Measurements from ENCODE around the gene CDKN1C.

CDKN1C gene

DNA sequence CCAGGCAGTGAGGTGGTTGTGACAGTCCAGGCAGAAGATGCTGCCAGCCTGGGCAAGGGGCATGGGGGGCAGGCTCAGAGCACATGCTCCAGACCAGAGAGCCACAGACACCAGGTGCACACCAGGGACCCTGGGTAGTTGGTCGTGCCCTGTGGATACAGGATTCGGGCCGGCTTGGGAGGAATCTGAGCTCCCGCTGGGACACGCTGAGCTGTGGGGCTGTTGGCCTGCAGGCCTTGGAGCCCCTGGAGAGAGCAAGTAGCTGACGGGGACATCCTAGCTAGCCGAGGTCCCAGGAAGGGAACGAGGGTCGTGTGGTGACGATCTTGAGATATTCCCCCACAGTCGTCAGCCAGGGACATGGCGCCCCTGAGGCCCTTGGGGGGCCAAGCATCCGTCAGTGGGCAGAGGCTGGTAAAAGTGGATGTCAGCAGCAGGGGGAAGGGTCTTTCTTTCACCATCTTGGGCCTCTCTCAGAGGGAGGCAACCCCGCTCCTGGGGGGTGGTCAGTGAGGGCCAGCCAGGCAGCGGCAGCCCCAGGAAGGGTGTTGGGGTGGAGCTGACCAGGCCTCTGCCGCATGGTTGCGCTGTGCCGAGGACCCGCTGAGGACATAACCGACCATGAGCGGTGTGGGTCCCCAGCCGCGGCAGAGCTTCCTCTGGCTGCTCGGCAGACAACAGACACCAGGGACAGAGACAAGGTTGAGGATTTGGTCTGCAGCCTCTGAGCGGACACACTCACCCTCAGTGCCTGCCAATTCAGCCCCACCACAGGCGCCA, 44.0 kb downstream of the CDKN1C start:
- no peak for DNase-seq

DNA sequence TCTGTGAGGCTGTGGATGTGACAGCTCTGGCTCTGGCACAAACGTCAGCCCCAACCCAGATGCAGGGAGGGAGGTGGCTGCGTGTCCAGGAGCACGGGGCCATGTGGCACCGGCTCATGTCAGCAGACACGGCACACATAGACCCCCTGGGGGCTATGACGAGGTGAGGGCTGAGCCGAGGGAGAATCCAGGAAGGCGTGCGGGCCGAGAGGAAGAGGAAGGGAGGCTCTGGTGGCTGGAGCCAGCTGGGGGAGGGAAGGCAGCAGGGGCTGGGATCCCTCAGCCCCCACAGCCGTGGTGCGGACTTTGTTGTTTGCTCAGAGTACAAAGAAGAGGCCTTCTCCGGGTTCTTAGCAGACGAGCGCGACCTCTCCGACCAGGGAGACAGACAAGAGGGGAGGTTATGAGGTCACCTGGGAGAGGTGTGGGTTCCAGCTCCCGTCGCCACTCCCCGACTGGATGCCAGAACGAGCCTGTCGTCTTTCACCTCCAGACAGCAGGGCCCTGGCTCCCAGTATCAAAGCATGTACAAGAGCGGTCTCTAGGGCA, 46.1 kb downstream of the CDKN1C start:
- no peak for DNase-seq

DNA sequence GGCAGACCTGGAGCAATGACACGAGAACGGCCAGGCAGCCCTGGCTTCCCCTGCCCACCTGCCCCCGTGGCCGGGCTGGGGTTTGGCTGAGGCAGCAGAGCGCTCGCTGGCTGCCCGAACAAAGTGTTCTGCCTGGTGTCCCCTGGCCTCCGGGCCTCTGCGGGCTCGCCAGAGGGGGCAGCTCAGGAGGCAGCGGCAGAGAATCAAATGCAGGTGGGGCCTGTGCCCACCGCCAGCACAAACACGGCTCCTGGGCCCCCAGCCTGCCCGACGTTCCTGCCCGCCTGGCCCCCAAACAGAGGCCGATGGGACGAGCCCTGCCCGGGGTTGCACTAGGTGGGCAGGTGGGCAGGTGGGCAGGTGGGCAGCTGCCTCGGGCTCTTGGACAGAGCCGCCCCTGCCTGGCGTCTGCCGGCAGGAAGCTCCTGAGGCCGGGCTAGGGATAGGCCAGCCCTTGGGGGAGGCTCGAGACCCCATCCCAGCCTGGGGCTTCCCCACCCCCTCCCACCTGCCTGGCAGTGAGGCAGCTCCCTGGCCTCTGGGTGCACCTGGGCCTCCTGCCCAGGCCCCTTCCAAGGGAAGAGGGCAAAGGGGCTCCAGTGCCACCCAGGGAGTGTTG, 46.8 kb downstream of the CDKN1C start:
- no peak for DNase-seq

DNA sequence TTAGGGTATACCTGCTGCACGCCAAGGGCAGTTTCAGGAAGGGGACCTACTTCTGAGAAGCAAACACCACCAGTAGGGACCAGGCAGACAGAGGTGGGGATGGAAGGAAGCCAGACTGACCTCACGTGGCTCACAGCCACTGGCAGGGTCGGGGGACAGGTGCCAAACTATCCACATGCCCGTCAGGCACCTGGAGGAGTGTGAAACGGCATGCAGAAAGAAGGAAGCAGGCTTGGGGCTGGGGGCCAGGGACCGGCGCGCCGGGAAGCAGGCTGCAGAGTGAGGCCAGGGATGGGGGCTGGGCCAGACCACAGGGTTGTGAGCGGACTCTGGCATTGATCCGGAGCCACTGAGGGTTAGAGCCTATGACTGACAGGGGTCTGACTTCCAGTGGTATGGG, 47.5 kb downstream of the CDKN1C start:
- no peak for DNase-seq

DNA sequence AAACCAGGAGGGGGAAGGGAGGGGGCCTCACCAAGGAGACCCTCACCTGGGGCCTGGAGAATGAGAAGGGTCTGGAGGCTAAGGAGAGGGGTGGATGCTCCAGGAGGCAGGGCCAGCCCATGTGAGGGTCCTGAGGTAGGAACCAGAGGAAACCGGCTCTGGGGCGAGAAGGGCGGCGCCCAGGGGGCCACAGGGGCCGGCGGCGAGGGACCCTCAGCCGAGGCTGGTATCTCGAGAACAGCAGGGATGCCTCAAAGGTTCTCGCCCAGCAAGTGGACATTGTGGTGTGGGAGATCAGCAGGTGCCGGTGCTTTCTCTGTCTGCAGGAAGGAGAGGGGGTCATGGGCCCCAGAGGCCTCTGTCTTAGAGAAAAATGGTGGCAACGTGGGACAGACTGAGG, 47.9 kb downstream of the CDKN1C start:
- DNase-seq: no peak

DNA sequence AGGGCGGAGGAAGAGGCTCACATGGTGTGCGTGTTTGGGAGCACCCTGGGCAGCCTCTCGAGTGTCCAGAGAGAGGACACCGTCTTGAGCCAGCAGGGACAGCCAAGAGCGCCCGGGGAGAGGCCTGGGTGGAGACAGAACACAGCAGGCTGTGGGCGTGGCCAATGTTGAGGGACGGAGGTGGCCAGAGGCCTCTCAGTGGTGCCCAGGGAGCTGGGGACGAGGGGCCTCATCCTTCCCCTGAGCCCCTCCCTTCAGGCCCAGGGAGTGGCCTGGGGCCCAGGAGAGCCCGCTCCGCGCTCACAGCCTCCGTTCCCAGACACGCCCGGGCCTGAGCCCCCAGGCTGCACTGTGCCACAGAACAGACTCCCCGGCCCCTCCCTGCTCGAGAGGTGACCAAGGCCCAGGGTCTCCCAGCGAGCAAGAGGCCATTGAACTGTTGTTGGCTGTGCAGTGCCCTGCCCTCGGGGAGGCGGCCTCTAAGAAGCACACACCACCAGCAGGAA, 48.4 kb downstream of the CDKN1C start:
- DNase-seq: no peak

DNA sequence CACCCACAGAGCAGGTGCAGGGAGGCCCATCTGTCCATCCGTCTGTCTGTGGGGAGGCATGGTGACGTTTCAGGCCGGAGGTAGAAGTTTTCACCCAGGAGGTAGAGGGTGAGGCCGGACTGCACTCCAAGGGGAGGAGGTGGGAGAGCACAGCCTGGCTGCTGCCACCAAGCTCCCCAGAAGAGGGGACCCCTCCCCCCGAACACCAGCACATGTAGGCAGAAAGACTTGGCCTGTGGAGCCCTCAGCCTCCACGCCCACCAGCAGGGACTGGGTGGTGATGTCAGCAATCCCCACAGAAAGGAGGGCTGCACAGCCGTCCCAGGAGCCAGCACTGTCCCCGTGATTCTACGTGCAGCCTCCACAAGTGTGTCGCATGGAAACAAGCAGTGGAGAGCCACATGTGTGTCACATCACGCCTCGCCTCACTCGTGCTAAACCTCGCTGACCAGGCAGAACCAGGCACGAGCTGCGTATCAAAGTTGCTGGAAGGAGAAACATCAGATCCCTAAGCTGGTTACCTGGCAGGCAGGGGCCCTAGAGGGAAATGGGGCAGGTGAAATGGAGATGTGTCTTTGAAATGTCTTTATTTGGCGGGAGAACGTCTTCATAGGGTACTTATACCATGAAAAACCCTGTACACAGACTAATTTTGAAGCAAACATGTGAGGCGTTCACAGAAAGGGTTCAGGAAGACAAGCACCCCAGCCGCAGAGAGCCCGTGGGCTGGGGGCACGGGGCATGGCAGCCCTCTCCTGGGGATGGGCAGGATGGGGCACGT, 49.1 kb downstream of the CDKN1C start:
- DNase-seq: no peak

DNA sequence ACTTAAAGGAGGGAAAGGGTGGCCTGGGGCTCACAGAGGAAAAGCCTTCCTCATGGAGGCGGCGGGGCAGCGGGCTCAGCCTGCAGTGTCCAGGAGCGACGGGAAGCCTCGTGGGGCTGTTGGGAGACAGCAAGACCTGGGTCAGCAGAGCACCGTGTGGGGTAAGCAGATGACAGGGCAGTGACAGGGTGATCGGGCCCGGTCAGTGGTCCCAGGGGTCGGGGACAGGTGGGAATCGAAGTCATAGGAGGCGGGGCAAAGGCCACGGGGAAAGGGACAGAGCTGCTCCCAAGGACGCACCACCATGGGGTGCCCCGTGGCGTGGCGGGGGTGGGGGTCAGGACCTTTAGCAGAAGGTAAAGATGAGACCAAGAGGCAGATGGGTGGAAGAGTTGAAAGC, 49.8 kb downstream of the CDKN1C start:
- DNase-seq: no peak

DNA sequence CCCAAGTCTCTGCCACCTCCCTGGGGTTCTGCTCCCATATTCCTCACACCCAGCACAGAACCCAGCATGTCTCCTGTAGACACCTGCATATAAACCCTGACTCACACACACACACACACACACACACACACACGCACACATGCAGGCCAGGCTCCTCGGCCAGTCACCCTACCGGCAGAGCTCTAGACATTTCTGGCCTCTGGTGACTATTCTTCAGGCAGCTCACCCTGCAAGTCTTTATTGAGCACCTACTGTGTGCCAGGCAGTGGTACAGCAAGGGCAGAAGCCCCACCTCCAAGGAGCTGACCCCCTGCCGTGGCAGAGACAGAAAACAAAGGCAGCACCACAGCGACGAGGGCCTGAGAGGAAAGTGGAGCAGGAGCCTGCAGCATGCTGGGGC, 50.3 kb downstream of the CDKN1C start:
- DNase-seq: no peak

DNA sequence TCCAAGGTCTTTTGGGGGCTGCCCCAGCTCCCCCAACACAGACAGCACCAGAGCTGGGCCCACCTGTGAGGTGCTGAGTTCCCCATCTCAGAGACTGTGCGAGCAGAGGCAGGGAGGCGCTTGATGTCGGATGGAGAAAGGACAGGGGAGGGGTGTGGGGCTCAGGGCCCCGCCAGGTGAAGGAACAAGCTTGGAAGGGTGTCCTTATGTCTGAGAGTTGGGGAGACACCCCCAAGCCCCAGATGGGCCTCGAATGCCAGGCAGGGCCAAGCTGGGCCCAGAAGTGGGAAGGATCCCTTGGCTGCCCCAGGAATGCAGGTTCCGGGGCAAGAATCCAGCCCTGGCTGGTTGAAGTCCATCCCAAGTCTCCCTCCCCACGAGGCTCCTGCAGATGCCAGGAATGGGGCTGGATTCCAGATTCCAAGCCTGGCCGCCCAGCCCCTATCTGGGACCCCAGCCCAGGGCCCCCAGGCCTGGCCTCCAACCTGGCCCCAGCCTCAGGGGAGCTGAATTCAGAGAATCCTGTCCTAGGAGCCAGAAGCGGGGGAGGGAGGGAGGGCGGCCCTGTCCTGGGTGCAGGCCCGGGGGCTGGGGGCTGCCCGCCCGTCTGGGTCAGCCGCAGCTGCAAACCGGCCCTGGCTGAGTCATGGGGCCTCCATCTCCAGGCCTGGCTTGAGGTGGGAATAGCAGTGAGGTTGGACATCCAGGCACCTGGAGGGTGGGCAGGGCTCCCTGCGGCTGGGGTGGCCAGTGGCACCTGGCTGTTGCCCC, 50.9 kb downstream of the CDKN1C start:
- no peak for DNase-seq

DNA sequence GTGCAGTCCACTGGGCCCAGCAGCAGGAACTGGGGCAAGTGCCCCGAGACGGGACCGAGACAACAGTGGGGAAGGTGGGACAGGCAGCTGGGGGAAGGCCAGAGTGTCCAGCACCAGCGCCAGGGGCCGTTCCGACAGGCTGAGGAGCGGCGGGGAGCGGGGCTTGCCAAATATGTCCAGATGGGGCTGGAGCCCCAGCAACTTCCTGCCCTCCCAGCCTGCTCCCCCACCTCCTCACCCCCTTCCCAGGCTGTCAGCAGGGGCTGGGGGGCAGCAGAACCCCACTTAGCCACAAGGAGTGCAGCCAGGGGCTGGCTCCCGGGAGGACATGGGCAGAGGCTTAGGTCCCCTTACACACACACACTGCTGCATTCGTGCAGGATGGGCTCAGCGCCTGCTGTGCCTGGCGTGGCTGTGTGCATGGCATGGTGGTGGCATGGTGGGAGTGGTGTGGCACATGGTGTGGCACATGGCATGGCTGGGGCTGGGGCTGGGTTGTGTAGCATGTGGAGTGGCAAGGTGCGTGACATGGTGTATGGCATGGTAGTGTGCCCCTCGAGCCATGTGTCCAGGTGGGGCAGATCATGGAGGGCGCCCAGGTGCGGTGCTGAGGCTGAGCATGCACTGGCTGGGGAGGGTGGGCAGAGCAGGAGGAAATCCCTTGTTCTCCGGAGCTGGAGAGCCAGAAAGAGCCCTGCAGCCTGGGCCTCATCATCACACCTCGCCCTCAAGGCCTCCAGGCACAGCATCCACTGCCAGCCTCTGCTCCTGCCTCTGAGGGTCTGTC, 51.7 kb downstream of the CDKN1C start:
- no peak for DNase-seq
